Left cardiac atrium (tissue), 4 donors: ENCODE measurements around the gene SREK1. TPM values are rescaled to one million over a fixed set of nuclear protein-coding genes. Genes with fewer than 3 reads are reported as not detected.
"Not testable (repeated sequence)": the region's sequence is repeated elsewhere in the genome, so short reads cannot be mapped to it uniquely, and the experiment has no call there.

Source experiments
- ATAC-seq, 2 donors: fragments of 200-7000 bp; cut with Tn5 transposase; one replicate each; pipeline ENCODE4 v1.9.1; 2020; ENCODE audit warnings: mild to moderate bottlenecking in 2 of 2, moderate library complexity in 2 of 2
- DNase-seq: peaks from one replicate; pipeline ENCODE4 v3.0.0-alpha.2; 2020
- intact Hi-C, 2 donors: fragments of 100-400 bp; cut with DNase I; formaldehyde crosslinking; loops; one replicate each; pipeline versions ENCODE4 v1.14.1 to v1.15.1; 2022 to 2023
- total RNA-seq, 2 donors: library from RNA; stranded (reverse); fragmentation: NEBNext Ultra II Directional; extraction: Animal tissue kit (Norgen Biotek cat#: 25700); gene quantifications; one replicate each; pipeline ENCODE4 v1.2.1, GENCODE V29; 2021
- donor health status: DM: no; HTN: yes; CAD: no.
- donor health status: DM: no; HTN: yes; CAD: no; lungs with severe emphysema.
- donor health status: DM: yes; HTN: yes; CAD: no.
- donor health status: Dilated cardiomyopathy.

SREK1 gene
- total RNA-seq, 2 donors from 2014 or later = 32.8 to 36.8 TPM

DNA sequence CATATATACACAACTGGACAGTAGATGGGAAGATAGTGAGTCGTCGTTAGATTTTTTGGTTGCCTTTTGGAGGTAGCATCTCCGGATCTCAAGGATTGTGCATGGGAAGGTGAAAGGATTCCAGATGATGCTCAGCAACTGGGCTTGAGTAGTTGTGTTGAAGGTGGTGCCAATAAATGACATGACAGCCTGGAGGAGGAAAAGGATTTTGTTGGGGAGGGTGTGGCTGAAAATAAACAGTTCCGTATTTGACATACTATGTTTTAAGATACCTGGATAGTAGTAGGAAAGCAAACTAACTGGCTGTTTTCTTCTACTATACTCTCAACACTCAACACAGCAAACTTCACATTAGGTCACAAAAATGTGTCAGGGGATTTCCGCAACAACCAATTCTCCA is 62.4 kb downstream of the SREK1 start:
- DNase-seq = no peak
- intact Hi-C loops = no loop called here
- no peak for ATAC-seq

- ATAC-seq (peak in 1 of 2 donors; percentile 36), DNase-seq (no peak)
- intact Hi-C loops = no loop called here
Observed at GRCh38 chr5:66207800-66208561, 63.9 kb downstream of the SREK1 start.

DNA sequence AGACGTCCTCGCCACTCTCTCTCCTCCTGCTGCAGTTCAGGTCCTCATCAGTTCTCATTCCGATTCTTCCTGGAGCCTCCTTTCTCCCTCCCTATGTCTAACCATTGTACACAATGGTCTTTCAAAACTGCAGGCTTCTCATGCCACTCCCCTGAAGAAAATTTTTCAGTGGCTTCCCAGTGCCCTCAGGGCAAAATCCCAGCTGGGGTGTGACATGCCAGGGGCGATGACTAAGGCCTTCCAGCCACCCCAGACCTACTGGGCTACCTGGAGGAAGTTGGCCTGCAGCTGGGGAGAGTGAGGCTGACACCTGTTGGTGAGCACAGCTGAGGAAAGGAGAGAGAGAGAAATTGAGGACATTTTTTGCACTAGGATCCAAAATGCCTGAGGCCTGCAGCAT is 65.2 kb downstream of the SREK1 start:
- DNase-seq (no peak), ATAC-seq (no peak)
- intact Hi-C loops = no loop called here

DNA sequence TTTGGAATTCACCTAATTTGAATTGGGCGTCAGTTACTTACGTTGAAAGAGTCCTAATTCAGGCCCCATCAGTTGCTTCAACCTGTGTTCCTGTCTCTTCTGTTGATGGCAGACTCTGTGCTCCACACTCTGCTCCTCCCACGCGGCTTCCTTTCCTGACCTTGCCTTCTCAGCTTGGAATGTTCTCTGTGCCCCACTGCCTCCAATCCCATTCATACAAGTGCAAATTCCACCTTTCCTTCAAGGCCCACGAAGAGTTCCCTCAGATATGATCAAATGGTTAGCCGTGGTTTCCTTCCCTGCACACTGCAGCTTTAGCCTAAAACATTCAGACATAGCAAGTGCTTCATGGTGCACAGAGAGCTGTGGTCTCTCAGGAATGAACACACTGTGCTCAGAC is 65.7 kb downstream of the SREK1 start:
- ATAC-seq (no peak), DNase-seq (no peak)
- intact Hi-C loops = no loop called here

- ATAC-seq (no peak), DNase-seq (no peak)
- intact Hi-C loops = no loop called here
Observed at GRCh38 chr5:66213533-66213932, 69.4 kb downstream of the SREK1 start.

GRCh38 chr5:66222455-66222854 is 78.4 kb downstream of the SREK1 start:
- intact Hi-C loops = no loop called here
- DNase-seq = no peak
- no peak for ATAC-seq

DNA sequence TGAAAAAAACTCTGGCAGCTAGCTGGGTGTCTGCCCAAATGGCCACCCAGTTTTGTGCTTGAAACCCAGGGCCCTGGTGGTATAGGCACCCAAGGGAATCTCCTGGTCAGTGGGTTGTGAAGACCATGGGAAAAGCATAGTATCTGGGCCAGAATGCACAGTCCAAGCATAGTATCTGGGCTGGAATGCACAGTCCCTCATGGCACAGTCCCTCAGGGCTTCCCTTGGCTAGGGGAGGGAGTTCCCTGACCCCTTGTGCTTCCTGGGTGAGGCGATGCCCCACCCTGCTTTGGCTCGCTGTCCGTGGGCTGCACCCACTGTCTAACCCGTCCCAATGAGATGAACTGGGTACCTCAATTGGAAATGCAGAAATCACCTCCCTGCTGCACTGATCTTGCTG is 78.8 kb downstream of the SREK1 start:
- intact Hi-C loops, ATAC-seq, DNase-seq: not testable (repeated sequence)

- DNase-seq (no peak), ATAC-seq (no peak)
Observed at GRCh38 chr5:66223637-66224036, 79.5 kb downstream of the SREK1 start.

DNA sequence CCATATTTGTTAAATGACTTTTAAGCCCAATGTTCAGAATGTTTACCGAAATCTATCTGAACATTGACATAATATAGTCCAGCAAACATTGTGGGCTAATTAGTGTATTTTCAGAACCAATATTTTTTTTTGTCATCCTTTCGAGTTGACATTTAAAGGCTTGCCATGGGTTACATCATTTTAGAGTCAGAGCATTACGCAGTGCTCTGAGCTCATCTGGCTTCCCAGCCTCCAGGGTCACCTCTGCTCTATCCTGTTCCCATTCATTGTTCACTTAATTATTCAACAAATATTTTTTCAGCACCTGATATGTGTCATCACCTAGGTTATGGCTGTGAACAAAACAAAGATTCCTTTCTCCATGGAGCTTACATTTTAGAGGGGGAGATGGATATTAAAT is 80.2 kb downstream of the SREK1 start:
- DNase-seq (no peak), ATAC-seq (no peak)
- intact Hi-C loops = no loop called here

More at GRCh38 chr5:66223637-66224036, 79.5 kb downstream of the SREK1 start:
- intact Hi-C loops = no loop called here

DNA sequence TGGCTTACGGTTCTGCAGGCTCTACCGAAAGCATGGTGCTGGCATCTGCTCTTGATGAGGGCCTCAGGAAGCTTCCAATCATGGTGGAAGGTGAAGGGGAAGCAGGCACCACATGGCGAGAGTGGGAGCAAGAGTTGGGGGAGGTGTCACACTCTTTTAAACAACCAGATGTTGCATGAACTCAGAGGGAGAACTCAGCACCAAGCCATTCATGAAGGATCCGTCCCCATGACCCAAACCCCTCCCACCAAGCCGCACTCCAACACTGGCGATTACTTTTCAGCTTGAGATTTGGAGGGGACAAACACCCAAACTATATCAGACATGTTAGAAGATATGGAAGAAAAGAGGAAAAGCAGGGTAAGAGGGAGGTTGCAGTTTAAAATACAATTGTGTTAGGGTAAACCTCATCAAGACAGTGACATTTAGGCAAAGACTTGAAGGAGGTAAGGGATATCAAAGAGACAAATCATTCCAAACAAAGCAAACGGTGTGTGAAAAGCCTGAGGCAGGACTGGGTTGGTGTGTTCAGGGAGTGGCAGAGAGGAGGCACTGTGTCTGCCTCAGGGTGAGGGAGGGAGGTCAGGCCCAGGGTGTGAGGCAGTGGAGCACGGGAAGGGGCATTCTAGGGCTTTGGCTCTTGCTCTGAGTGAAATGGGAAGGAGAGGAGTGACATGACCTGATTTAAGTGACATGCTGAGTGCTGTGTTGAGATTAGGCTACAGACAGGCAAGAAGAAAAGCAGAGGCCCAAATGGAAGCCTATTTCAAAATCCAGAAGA is 80.9 kb downstream of the SREK1 start:
- intact Hi-C loops = no loop called here
- ATAC-seq = no peak
- no peak for DNase-seq

GRCh38 chr5:66230551-66230950 is 86.5 kb downstream of the SREK1 start:
- DNase-seq = no peak
- intact Hi-C loops = no loop called here
- no peak for ATAC-seq

- intact Hi-C loops = no loop called here
- DNase-seq (no peak), ATAC-seq (no peak)
Observed at GRCh38 chr5:66231508-66231907, 87.4 kb downstream of the SREK1 start.

DNA sequence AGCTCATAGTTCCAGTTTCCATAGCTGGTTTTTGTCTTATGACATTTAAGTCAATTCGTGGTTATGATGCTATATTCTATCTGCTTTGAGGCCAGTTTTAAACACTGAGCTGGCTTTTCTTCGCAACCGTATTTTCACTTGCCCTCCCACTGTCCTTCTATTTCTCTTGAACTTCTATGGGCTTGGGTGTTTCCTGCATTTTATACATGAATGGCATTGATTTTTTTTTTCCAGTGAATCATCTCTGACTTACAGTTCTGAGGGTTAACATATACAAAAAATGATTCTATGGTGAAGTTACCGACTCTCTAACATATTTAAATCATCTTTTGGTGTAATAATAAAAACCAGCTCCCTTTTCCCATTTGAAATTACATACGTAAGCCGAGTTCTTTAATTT is 88.2 kb downstream of the SREK1 start:
- intact Hi-C loops = no loop called here
- DNase-seq (no peak), ATAC-seq (no peak)

GRCh38 chr5:66232706-66233445 is 88.8 kb downstream of the SREK1 start:
- intact Hi-C loops = no loop called here
- peak; percentile 42 for DNase-seq

More at GRCh38 chr5:66232706-66233445, 88.8 kb downstream of the SREK1 start:
- peak; percentile 19 to 74 for ATAC-seq

Other genes with a start within 250 kb of the SREK1 start
- 10 to 100 TPM; 39.9 to 40.2 TPM for gene ERBIN, start 217.7 kb upstream of the SREK1 start, total RNA-seq